SH-SY5Y (cell line): Measurements from ENCODE around the gene GTF2IRD1.

Experiments used
- GATA2 ChIP-seq: IDR thresholded peaks from 2 replicates; pipeline ENCODE4 v1.6.1; 2011; ENCODE audit warnings: mild to moderate bottlenecking, low read depth, low read length
- GATA3 ChIP-seq: IDR thresholded peaks from 2 replicates; pipeline ENCODE4 v1.6.1; 2011; ENCODE audit warnings: low read depth, mild to moderate bottlenecking, low read length, moderate library complexity

GTF2IRD1 gene

GRCh38 chr7:74495112-74496086 is 41.7 kb downstream of the GTF2IRD1 start:
- TF ChIP-seq GATA3 (no peak), GATA2 (no peak)

- TF ChIP-seq GATA2, result no peak
- no peak for TF ChIP-seq GATA3
Observed at GRCh38 chr7:74496272-74496671, 42.6 kb downstream of the GTF2IRD1 start.

GRCh38 chr7:74498354-74498753 is 44.6 kb downstream of the GTF2IRD1 start:
- TF ChIP-seq GATA2 (no peak), GATA3 (no peak)

- TF ChIP-seq GATA2 (no peak), GATA3 (no peak)
Observed at GRCh38 chr7:74498996-74499834, 45.5 kb downstream of the GTF2IRD1 start.

GRCh38 chr7:74499835-74500388 is 46.2 kb downstream of the GTF2IRD1 start:
- TF ChIP-seq GATA2 (no peak), GATA3 (no peak)

- no peak for TF ChIP-seq GATA3
- TF ChIP-seq GATA2, result no peak
Observed at GRCh38 chr7:74501298-74501697, 47.6 kb downstream of the GTF2IRD1 start.

- TF ChIP-seq GATA2 (no peak), GATA3 (no peak)
Observed at GRCh38 chr7:74502216-74502891, 48.6 kb downstream of the GTF2IRD1 start.

- no peak for TF ChIP-seq GATA2
- TF ChIP-seq GATA3, result no peak
Observed at GRCh38 chr7:74503061-74503460, 49.4 kb downstream of the GTF2IRD1 start.

- no peak for TF ChIP-seq GATA2
Observed at GRCh38 chr7:74503943-74504342, 50.2 kb downstream of the GTF2IRD1 start.

GRCh38 chr7:74505471-74506324 is 52.0 kb downstream of the GTF2IRD1 start:
- TF ChIP-seq GATA3 (no peak), GATA2 (peak; percentile 71; the same call in 1 of the 2 replicates)

- no peak for TF ChIP-seq GATA3
- no peak for TF ChIP-seq GATA2
Observed at GRCh38 chr7:74506325-74506724, 52.6 kb downstream of the GTF2IRD1 start.

- TF ChIP-seq GATA2 (no peak), GATA3 (no peak)
Observed at GRCh38 chr7:74507538-74508319, 54.0 kb downstream of the GTF2IRD1 start.

- TF ChIP-seq GATA3 (no peak), GATA2 (no peak)
Observed at GRCh38 chr7:74511345-74511744, 57.6 kb downstream of the GTF2IRD1 start.
